ENCODE measurements around the gene MALT1. TPM values are rescaled to one million over a fixed set of nuclear protein-coding genes. Genes with fewer than 3 reads are reported as not detected.

MALT1 gene
- total RNA-seq, 1 experiment from 2014 or later = 19.6 TPM

GRCh38 chr18:58781627-58782194 lies 110.4 kb downstream of the MALT1 start:
- Histone ChIP-seq H3K4me1 (replicated peaks; ENCODE audit: insufficient read depth) (peaks cover 23% of the 10 kb centered on the region), H3K36me3 (ENCODE audit: low read depth) (no peaks in the 10 kb centered on the region), H4K20me1 (ENCODE audit: insufficient read depth) (no peaks in the 10 kb centered on the region), H3K9me3 (ENCODE audit: insufficient read depth, low read depth) (no peaks in the 10 kb centered on the region), H3K27ac (no peak overlapping the region), H2AFZ (no peak overlapping the region), H3K4me3 (no peak overlapping the region), H3F3A (ENCODE audit: insufficient read depth, low read depth) (peaks cover 20% of the 10 kb centered on the region), H3K79me2 (ENCODE audit: low read depth) (no peaks in the 10 kb centered on the region), H3K27me3 (ENCODE audit: insufficient read depth, low read depth) (no peaks in the 10 kb centered on the region), H3K4me2 (no peak overlapping the region), H3K9me2 (ENCODE audit: insufficient read depth) (no peaks in the 10 kb centered on the region)
- BruUV-seq (replicated peaks) = no TSS peak
- no peak for TF ChIP-seq EZH2 (IDR thresholded peaks at IDR 0.05; ENCODE audit: low read depth)
- peak; percentile 89 for TF ChIP-seq CTCF (conservative IDR thresholded peaks at IDR 0.05)
- intact Hi-C loops (cut with micrococcal nuclease; ENCODE audit: unreplicated experiment) = loop anchor here (1.0 kb wide), 2 partner anchors 276 to 289 kb away; no protein-coding TSS in a partner anchor
- ChIA-PET CTCF (interaction anchor here (0.6 kb wide), 1 partner anchor 233 kb away, joined by 3 read pairs; no protein-coding TSS in a partner anchor), POLR2A (ENCODE audit: unreplicated experiment) (no interaction called here)
- DNase-seq = peak; percentile 45 to 65

DNA sequence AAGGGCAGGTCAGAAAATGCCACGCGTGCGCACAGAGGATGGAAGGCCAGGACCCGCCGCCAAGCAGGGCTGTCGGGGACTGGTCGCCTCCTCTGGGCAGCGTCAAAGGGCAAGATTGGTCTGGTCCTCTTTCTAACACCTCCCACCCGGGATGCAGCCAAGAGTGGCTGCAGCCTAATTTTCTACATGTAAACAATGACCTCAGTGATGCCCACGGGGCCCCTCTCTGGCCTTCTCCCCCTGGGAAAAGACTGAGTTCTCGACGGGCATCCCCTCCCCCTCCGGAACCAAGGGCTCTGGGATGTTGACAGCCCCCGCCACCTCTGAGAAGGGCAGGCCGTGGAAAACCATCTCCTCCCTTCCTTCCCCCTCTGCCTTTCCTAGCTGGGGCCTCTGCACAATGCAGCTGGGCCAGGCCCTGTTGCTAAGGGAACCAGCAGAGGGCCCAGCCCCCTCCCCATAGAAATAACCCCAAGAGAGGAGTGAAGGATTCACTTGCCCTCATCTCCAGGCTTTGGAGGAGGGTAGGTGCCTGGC lies 113.4 kb downstream of the MALT1 start:
- no peak for DNase-seq
- 0 out of 2 replicates have a peak, but pooled peaks cover 3% of the 10 kb centered on the region for H3K9me3 ChIP-seq (ENCODE audit: insufficient read depth, low read depth)
- no peaks in the 10 kb centered on the region for H3K36me3 ChIP-seq (ENCODE audit: low read depth)
- intact Hi-C loops (cut with micrococcal nuclease; ENCODE audit: unreplicated experiment) = loop anchor here (1.0 to 2.0 kb wide), 4 partner anchors 66 to 273 kb away; no protein-coding TSS in a partner anchor
- peak overlapping the region; percentile 70; the same call in 1 of the 2 replicates for H2AFZ ChIP-seq
- H3K27me3 ChIP-seq (ENCODE audit: insufficient read depth, low read depth) = no peaks in the 10 kb centered on the region
- ChIA-PET POLR2A (ENCODE audit: unreplicated experiment) (interaction anchor here (0.6 kb wide), 1 partner anchor 575 kb away, joined by 3 read pairs; no protein-coding TSS in a partner anchor), CTCF (interaction anchor here (0.6 to 1.2 kb wide), 2 partner anchors 112 to 224 kb away, joined by 3 to 7 read pairs; no protein-coding TSS in a partner anchor)
- no peaks in the 10 kb centered on the region for H4K20me1 ChIP-seq (ENCODE audit: insufficient read depth)
- H3K27ac ChIP-seq = peak overlapping the region; percentile 73
- peak overlapping the region; percentile 71; the same call in 1 of the 2 replicates for H3K4me2 ChIP-seq
- TSS peak; percentile 79 for BruUV-seq (replicated peaks)
- peak overlapping the region; percentile 18; the same call in 1 of the 2 replicates for H3K4me3 ChIP-seq
- no peaks in the 10 kb centered on the region for H3K9me2 ChIP-seq (ENCODE audit: insufficient read depth)
- TF ChIP-seq EZH2 (IDR thresholded peaks at IDR 0.05; ENCODE audit: low read depth) (no peak), CTCF (conservative IDR thresholded peaks at IDR 0.05) (no peak)
- H3K4me1 ChIP-seq (replicated peaks; ENCODE audit: insufficient read depth) = peaks cover 53% of the 10 kb centered on the region
- H3F3A ChIP-seq (ENCODE audit: insufficient read depth, low read depth) = peaks cover 37% of the 10 kb centered on the region
- no peaks in the 10 kb centered on the region for H3K79me2 ChIP-seq (ENCODE audit: low read depth)

- TF ChIP-seq EZH2 (IDR thresholded peaks at IDR 0.05; ENCODE audit: low read depth) = no peak
- TF ChIP-seq CTCF (conservative IDR thresholded peaks at IDR 0.05) = no peak
- peak overlapping the region; percentile 71 for H3K4me2 ChIP-seq
- no peaks in the 10 kb centered on the region for H3K27me3 ChIP-seq (ENCODE audit: insufficient read depth, low read depth)
- no peaks in the 10 kb centered on the region for H3K36me3 ChIP-seq (ENCODE audit: low read depth)
- DNase-seq = peak; percentile 82 to 95
- H4K20me1 ChIP-seq (ENCODE audit: insufficient read depth) = no peaks in the 10 kb centered on the region
- intact Hi-C loops (cut with micrococcal nuclease; ENCODE audit: unreplicated experiment) = loop anchor here (1.0 to 2.0 kb wide), 4 partner anchors 66 to 272 kb away; no protein-coding TSS in a partner anchor
- CTCF ChIA-PET = interaction anchor here (0.6 to 1.2 kb wide), 2 partner anchors 112 to 223 kb away, joined by 3 to 7 read pairs; no protein-coding TSS in a partner anchor
- H3K27ac ChIP-seq = peak overlapping the region; percentile 73
- POLR2A ChIA-PET (ENCODE audit: unreplicated experiment) = interaction anchor here (0.6 to 0.7 kb wide), 3 partner anchors 223 to 933 kb away, joined by 3 to 5 read pairs (median 3); no protein-coding TSS in a partner anchor
- H3K4me3 ChIP-seq = peak overlapping the region; percentile 18; the same call in 1 of the 2 replicates
- H3K4me1 ChIP-seq (replicated peaks; ENCODE audit: insufficient read depth) = peaks cover 57% of the 10 kb centered on the region
- H2AFZ ChIP-seq = peak overlapping the region; percentile 70; the same call in 1 of the 2 replicates
- BruUV-seq (replicated peaks) = no TSS peak
- H3K9me3 ChIP-seq (ENCODE audit: insufficient read depth, low read depth) = 0 out of 2 replicates have a peak, but pooled peaks cover 3% of the 10 kb centered on the region
- H3K79me2 ChIP-seq (ENCODE audit: low read depth) = no peaks in the 10 kb centered on the region
- no peaks in the 10 kb centered on the region for H3K9me2 ChIP-seq (ENCODE audit: insufficient read depth)
- peaks cover 41% of the 10 kb centered on the region for H3F3A ChIP-seq (ENCODE audit: insufficient read depth, low read depth)
Observed at GRCh38 chr18:58785171-58785805, 114.0 kb downstream of the MALT1 start.
